IMR-90 (cell line): ENCODE data around the gene HHATL. TPM values are rescaled to one million over a fixed set of nuclear protein-coding genes. Genes with fewer than 3 reads are reported as not detected.

Experiments used
- ATAC-seq: fragments of 200-7000 bp; cut with Tn5 transposase; 2 replicates; pipeline ENCODE4 v1.9.1; 2020; ENCODE audit warnings: low read depth, mild to moderate bottlenecking, moderate library complexity
- BruUV-seq: library from RNA; stranded (reverse); fragments of 400-500 nt; replicated peaks from 2 replicates; lab custom pipeline; 2021; lab: Mats Ljungman, UMichigan
- CTCF ChIA-PET: fragments of 300-600 bp; formaldehyde crosslinking; extraction: SDS; loops from one replicate; lab custom pipeline; 2021; ENCODE audit warnings: antibody characterized with exemption; lab: Yijun Ruan, JAX
- POLR2A ChIA-PET: fragments of 300-600 bp; sonication (Branson Sonifier 250); formaldehyde crosslinking; loops from one replicate; lab custom pipeline; 2022; ENCODE audit warnings: antibody characterized with exemption; ENCODE audit not compliant: unreplicated experiment; lab: Charles Lee
- DNase-seq: peaks from one replicate; pipeline ENCODE4 v3.0.0; 2013
- H2AFZ ChIP-seq: replicated peaks from 2 replicates; pipeline ENCODE3; 2013; ENCODE audit warnings: low read length, mild to moderate bottlenecking; ENCODE audit not compliant: poor library complexity
- H2AK5ac ChIP-seq: 2 replicates; pipeline ENCODE4 v1.6.1; 2013; ENCODE audit warnings: low read depth, low read length, inconsistent platforms
- H2AK9ac ChIP-seq: replicated peaks from 2 replicates; pipeline ENCODE3; 2013; ENCODE audit warnings: mild to moderate bottlenecking, low read depth, low read length, moderate library complexity; ENCODE audit not compliant: poor library complexity
- H2BK120ac ChIP-seq: 2 replicates; pipeline ENCODE4 v1.6.1; 2013; ENCODE audit warnings: low read depth, low read length, inconsistent platforms
- H2BK15ac ChIP-seq: 3 replicates; pipeline ENCODE4 v1.6.1; 2013; ENCODE audit warnings: low read depth, low read length, inconsistent platforms
- H2BK20ac ChIP-seq: 2 replicates; pipeline ENCODE4 v1.6.1; 2013; ENCODE audit warnings: low read depth, mild to moderate bottlenecking, inconsistent platforms, low read length, moderate library complexity
- H2BK5ac ChIP-seq: 2 replicates; pipeline ENCODE4 v1.6.1; 2013; ENCODE audit warnings: mild to moderate bottlenecking, low read depth, low read length, inconsistent platforms; ENCODE audit not compliant: poor library complexity, severe bottlenecking
- H3K14ac ChIP-seq: replicated peaks from 2 replicates; pipeline ENCODE4 v1.6.1; 2013; ENCODE audit warnings: low read depth, low read length, inconsistent platforms
- H3K18ac ChIP-seq: 2 replicates; pipeline ENCODE4 v1.6.1; 2013; ENCODE audit warnings: low read depth, low read length, control low read depth
- H3K23ac ChIP-seq: 2 replicates; pipeline ENCODE4 v1.6.1; 2013; ENCODE audit warnings: low read depth, low read length, inconsistent platforms
- H3K27ac ChIP-seq: 2 replicates; pipeline ENCODE4 v1.5.1; 2013; ENCODE audit warnings: mild to moderate bottlenecking, control low read depth, low read length; ENCODE audit not compliant: insufficient read depth
- H3K27me3 ChIP-seq: 2 replicates; pipeline ENCODE4 v1.6.1; 2013; ENCODE audit warnings: low read length; ENCODE audit not compliant: control insufficient read depth, insufficient read depth
- H3K36me3 ChIP-seq: 2 replicates; pipeline ENCODE4 v1.6.1; 2013; ENCODE audit warnings: low read length, mixed read lengths; ENCODE audit not compliant: control insufficient read depth, insufficient read depth
- H3K4ac ChIP-seq: 2 replicates; pipeline ENCODE4 v1.6.1; 2013; ENCODE audit warnings: low read depth, low read length, inconsistent platforms
- H3K4me1 ChIP-seq: 2 replicates; pipeline ENCODE4 v1.6.1; 2013; ENCODE audit warnings: low read length, mixed read lengths; ENCODE audit not compliant: control insufficient read depth, insufficient read depth
- H3K4me2 ChIP-seq: 2 replicates; pipeline ENCODE4 v1.6.1; 2013; ENCODE audit warnings: low read depth, mild to moderate bottlenecking, control low read depth, low read length, moderate library complexity
- H3K4me3 ChIP-seq: 2 replicates; pipeline ENCODE4 v1.5.1; 2013; ENCODE audit warnings: low read depth, mild to moderate bottlenecking, control low read depth, low read length, moderate library complexity; ENCODE audit not compliant: insufficient read depth
- H3K56ac ChIP-seq: 2 replicates; pipeline ENCODE4 v1.6.1; 2013; ENCODE audit warnings: low read length, inconsistent platforms; ENCODE audit not compliant: insufficient read depth; ENCODE audit errors: extremely low read depth
- H3K79me1 ChIP-seq, 2 experiments: 2 replicates each; pipeline ENCODE4 v1.6.1; 2013; ENCODE audit warnings: low read length in 2 of 2, inconsistent platforms in 1 of 2, low read depth in 1 of 2
- H3K9ac ChIP-seq: 2 replicates; pipeline ENCODE4 v1.6.1; 2013; ENCODE audit warnings: low read depth, low read length, control low read depth
- H3K9me1 ChIP-seq: 2 replicates; pipeline ENCODE4 v1.6.1; 2013; ENCODE audit warnings: low read length, inconsistent platforms; ENCODE audit not compliant: insufficient read depth
- H3K9me3 ChIP-seq: 2 replicates; pipeline ENCODE4 v1.6.1; 2013; ENCODE audit warnings: low read length; ENCODE audit not compliant: control insufficient read depth, insufficient read depth
- H4K20me1 ChIP-seq: 2 replicates; pipeline ENCODE4 v1.6.1; 2013; ENCODE audit warnings: low read length, inconsistent platforms; ENCODE audit not compliant: insufficient read depth
- H4K5ac ChIP-seq: 2 replicates; pipeline ENCODE4 v1.6.1; 2013; ENCODE audit warnings: mild to moderate bottlenecking, low read depth, low read length, control low read depth
- H4K8ac ChIP-seq, 2 experiments: 2 replicates each; pipeline ENCODE4 v1.6.1; 2013; ENCODE audit warnings: low read depth in 2 of 2, low read length in 2 of 2, control low read depth in 1 of 2, inconsistent platforms in 1 of 2
- H4K91ac ChIP-seq: 2 replicates; pipeline ENCODE4 v1.6.1; 2013; ENCODE audit warnings: low read depth, low read length, inconsistent platforms; ENCODE audit not compliant: insufficient read depth
- BHLHE40 ChIP-seq: fragments of 150-350 bp; IDR thresholded peaks from 2 replicates; pipeline ENCODE4 v1.6.1; 2016; ENCODE audit warnings: mild to moderate bottlenecking, low read depth, low read length
- CEBPB ChIP-seq: IDR thresholded peaks from 2 replicates; pipeline ENCODE4 v1.6.1; 2012; ENCODE audit warnings: low read depth, low read length, improper control_type of control experiment
- CHD1 ChIP-seq: IDR thresholded peaks from 2 replicates; pipeline ENCODE4 v1.6.1; 2012; ENCODE audit warnings: low read depth, low read length, improper control_type of control experiment
- CTCF ChIP-seq: conservative IDR thresholded peaks from 2 replicates; pipeline ENCODE4 v1.5.1; 2012; ENCODE audit warnings: mild to moderate bottlenecking, low read depth, low read length, improper control_type of control experiment
- RFX5 ChIP-seq: IDR thresholded peaks from 2 replicates; pipeline ENCODE4 v1.8.0; 2012; ENCODE audit warnings: low read depth, mild to moderate bottlenecking, low read length, moderate library complexity
- SMC3 ChIP-seq: fragments of 150-350 bp; IDR thresholded peaks from 2 replicates; pipeline ENCODE4 v1.6.1; 2016; ENCODE audit warnings: low read depth, mild to moderate bottlenecking, antibody characterized with exemption, low read length, moderate library complexity
- WGBS, 2 experiments: methylation state at CpG; one replicate each; pipeline versions ENCODE4 v1.1.5 to v1.1.7; 2013; ENCODE audit warnings: missing lambda C conversion rate in 2 of 2; ENCODE audit not compliant: insufficient read length in 1 of 2; ENCODE audit errors: extremely low coverage in 2 of 2; 5-methylcytosine and 5-hydroxymethylcytosine counted together
- dilution Hi-C: fragments of 300-500 bp; cut with HindIII; formaldehyde crosslinking; loops from one replicate; pipeline ENCODE4 v1.14.3; 2018; ENCODE audit warnings: low sequenced_read_pairs; ENCODE audit not compliant: unreplicated experiment
- in situ Hi-C: fragments of 300-500 bp; cut with MboI; formaldehyde crosslinking; loops from 3 replicates; pipeline ENCODE4 v1.14.3; 2019; ENCODE audit warnings: low sequenced_read_pairs, inconsistent platforms, mixed read lengths
- intact Hi-C: fragments of 100-400 bp; cut with micrococcal nuclease; formaldehyde crosslinking; loops from 2 replicates; pipeline ENCODE4 v1.10.0; 2022
- polyA plus RNA-seq, 3 experiments: library from polyadenylated mRNA; depleted of rRNA; stranded (reverse); fragments of >200 nt; gene quantifications; 2 replicates each; pipeline ENCODE4 v1.2.3, GENCODE V29; 2012; ENCODE audit warnings: low replicate concordance in 1 of 3
- total RNA-seq: library from RNA; depleted of rRNA; stranded (reverse); fragments of >200 nt; gene quantifications from 2 replicates; pipeline ENCODE4 v1.2.3, GENCODE V29; 2012

The HHATL gene
- total and polyA plus RNA-seq, 2 of the 4 experiments (the other 2 are of a cell fraction) = not detected

- no TSS peak for BruUV-seq
- in situ Hi-C loops = no loop called here
- H2AK5ac ChIP-seq = no peak overlapping the region
Measured at GRCh38 chr3:42721690-42722089, 19.1 kb upstream of the HHATL start.

More at GRCh38 chr3:42721690-42722089, 19.1 kb upstream of the HHATL start:
- no peaks in the 10 kb centered on the region for H3K9me1 ChIP-seq
- ChIA-PET POLR2A (no interaction called here), CTCF (interaction anchor here (0.7 kb wide), 1 partner anchor 120 kb away, joined by 3 read pairs; no protein-coding TSS in a partner anchor)
- H2BK20ac ChIP-seq = no peak overlapping the region
- H3K14ac ChIP-seq = no peak overlapping the region
- dilution Hi-C loops = no loop called here
- no peak overlapping the region for H3K9ac ChIP-seq
- ATAC-seq = no peak
- H3K27me3 ChIP-seq = peaks cover 18% of the 10 kb centered on the region
- no peak overlapping the region for H2BK15ac ChIP-seq
- H3K36me3 ChIP-seq = no peaks in the 10 kb centered on the region
- H3K56ac ChIP-seq = no peak overlapping the region
- H4K91ac ChIP-seq = no peak overlapping the region
- DNase-seq = no peak
- no peak overlapping the region for H3K18ac ChIP-seq
- no peak overlapping the region for H3K27ac ChIP-seq
- no peak overlapping the region for H2AK9ac ChIP-seq
- no peak overlapping the region for H4K5ac ChIP-seq
- no peak overlapping the region for H4K8ac ChIP-seq
- H3K79me1 ChIP-seq = no peaks in the 10 kb centered on the region
- no peak overlapping the region for H3K4ac ChIP-seq
- H3K4me3 ChIP-seq = no peak overlapping the region
- H2AFZ ChIP-seq = no peak overlapping the region
- TF ChIP-seq CTCF (no peak), RFX5 (no peak), BHLHE40 (no peak), CHD1 (no peak), SMC3 (no peak), CEBPB (no peak)
- H3K9me3 ChIP-seq = no peaks in the 10 kb centered on the region
- H2BK5ac ChIP-seq = no peak overlapping the region
- WGBS, 2 experiments = no CpG with 5 or more reads among the region's 1 CpG
- H4K20me1 ChIP-seq = no peaks in the 10 kb centered on the region
- intact Hi-C loops = no loop called here
- H3K4me1 ChIP-seq = no peaks in the 10 kb centered on the region
- H3K4me2 ChIP-seq = no peak overlapping the region
- H2BK120ac ChIP-seq = no peak overlapping the region
- no peak overlapping the region for H3K23ac ChIP-seq
